ENCODE data around the gene ST6GALNAC6.
"Not testable (repeated sequence)": the region's sequence is repeated elsewhere in the genome, so short reads cannot be mapped to it uniquely, and the experiment has no call there.

The ST6GALNAC6 gene

DNA sequence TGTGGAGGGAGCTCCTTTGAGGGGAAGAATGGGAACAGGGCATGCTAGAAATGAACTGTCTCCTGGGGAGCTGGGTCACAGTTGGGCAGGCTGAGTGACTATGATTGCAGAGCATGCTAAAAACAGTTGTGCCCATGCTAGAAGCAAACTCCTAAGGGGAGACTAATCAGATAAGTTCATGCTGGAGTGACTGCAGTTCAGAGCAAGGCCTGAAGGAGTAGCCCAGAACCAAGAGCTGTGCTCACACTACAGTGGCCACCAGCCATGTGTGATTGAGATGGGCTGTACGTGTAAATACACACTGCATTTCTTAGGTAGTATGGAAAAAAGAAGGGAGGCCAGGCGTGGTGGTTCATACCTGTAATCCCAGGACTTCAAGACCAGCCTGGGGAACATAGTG, 11.6 kb downstream of the ST6GALNAC6 start:
- no peak for DNase-seq

DNA sequence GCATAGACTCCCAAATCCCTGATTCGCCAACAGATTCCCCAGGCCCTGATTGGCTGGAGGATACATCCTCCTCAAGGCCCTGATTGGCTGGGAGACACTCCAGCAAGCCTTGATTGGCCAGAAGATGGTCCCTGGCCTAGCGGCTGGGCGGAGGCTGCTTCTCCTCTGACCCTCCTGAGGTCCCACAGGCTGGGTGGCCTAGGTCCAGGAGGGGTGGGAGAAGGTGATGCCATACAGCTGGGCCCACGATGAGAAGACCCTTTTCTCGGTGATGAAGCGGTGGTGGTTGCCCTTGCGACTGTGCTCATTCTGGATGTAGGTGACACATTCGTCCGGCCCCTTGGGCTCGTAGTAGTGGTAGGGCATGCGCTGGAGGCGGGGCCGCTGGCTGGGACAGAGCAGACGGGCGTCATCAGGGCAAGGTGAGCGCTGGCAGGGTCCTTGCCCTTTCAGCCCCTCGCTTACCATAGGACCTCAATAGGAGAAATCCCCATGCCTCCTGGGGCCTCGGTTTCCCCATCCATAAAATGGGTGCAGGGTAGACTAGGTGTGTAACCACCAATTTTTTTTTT, 12.9 kb downstream of the ST6GALNAC6 start:
- no peak for DNase-seq

DNA sequence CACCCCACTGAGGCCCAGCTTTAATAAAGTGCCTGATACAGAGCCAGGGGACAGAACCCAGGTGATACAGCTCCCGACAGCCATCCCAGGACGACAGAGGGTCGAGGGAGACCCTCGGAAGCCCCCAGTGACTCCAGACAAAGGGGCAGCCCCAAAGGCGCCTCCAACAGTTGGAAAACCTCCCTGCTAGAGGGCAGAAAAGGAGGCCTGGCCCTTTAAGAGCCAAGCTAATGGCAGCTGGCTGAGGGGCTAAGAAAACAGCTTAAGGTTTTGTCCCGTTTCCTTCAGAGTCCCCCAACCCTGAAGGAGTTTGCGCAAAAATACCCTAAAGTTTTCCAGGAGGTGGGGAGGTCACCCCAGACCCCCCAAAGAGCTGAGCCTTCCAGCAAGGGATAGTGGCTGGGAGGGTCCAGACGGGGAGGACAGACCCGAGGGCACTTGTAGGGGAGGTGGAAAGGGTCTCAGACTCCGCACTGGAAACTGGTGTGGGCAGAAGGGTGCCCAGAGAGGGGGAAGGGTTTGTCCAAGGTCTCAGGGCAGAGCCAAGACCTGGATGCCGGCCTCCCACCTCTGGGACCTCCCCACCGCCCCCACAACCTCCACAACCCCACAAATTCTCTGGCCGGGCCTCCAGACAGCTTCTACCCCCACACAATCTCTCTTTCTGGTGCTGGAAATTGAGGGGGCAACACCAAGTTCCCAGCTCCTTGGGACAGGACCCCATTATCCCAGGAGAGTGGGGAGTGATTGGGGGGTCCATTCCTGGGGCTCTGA, 13.7 kb downstream of the ST6GALNAC6 start:
- no peak for DNase-seq

DNA sequence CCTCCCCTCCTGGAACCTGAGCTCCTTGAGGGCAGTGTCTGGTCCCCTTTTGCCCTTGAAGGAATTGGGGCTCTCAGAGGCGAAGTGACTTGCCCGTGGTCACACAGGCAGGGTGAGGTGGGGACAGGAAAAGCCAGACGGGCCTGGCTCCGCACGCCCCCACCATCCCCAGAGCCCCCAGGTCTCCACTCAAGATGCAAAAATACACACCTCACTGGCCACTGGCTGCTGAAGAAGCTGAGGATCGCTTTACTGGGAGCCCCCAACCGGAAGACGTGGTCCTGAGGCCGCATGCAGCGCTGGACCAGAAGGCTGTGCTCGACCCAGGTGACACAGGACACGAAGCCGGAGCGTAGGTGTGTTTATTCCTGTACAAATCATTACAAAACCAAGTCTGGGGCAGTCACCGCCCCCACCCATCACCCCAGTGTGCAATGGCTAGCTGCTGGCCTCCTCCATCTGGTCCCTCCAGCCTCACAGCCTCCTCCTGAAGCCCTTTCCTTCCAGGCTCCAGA, 14.4 kb downstream of the ST6GALNAC6 start:
- no peak for DNase-seq

DNA sequence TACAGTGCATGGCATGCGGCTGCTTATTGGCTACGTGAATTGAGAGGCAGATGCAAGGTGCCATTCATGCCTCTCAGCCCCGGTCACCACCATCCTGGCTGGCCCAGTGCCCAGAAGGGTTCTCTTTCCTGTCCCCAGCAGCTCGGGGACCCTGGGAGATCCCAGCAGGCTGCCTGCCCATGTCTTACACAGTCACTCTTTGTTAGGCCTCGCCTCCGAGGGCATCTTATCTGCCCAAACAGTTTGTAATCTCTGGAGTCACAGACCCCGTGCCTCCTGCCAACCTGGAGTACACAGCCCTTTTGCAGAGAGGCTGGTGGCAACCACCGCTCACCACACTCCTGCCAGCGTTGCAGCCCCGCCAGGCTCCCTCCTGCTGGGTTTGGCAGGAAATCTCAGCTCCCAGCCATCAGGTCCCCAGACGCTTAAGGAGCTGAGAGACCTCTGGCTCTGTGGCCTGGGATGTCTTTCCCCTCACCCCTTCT, 14.9 kb downstream of the ST6GALNAC6 start:
- peak; percentile 89 for DNase-seq

DNA sequence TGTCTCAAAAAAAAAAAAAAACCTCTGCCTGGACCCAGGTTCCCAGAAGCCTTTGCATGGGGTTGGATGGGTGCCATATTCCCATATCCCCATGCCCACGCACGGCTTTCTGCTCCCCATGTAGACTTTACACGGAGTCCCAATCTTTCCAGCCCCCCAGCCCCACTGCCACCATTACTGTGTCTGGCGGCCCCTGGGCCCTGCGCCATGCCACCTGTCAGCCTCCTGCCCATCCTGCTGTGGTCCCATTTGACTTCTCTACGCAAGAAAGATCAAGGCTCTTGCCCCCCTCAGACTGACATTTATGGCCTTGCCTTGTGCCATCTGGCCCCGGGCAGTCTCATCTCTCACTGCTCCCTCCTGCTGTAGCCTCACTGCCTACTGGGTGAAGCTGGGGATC, 15.4 kb downstream of the ST6GALNAC6 start:
- DNase-seq, result no peak

DNA sequence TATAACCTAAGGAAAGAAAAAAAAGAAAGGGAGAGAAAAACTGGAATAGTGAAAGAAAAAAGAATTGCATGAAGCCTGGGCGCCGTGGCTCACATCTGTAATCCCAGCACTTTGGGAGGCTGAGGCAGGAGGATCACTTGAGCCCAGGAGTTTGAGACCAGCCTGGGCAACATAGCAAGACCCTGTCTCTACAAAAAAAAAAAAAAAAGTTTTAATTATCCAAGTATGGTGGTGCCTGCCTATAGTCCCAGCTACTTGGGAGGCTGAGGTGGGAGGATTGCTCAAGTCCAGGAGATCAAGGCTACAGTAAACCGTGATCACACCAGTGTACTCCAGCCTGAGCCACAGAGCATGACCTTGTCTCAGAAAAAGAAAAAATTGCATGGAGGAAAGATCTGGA, 17.7 kb downstream of the ST6GALNAC6 start:
- not testable (repeated sequence) for DNase-seq

DNA sequence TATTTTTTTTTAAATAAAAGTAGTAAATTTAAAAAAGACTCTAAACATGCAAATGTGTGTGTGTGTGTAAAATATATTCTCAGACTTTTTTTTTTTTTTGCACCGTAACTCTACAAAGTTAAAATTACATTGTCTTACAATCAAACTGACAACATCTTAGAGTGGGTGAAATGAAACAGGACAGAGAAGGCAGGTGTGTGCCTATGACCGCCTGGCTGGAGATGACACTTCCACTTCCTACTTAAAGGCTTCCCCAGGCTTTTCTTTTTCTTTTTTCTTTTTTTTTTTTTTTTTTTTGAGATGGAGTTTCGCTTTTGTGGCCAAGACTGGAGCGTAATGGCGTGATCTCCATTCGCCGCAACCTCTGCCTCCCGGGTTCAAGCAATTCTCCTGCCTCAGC, 19.3 kb downstream of the ST6GALNAC6 start:
- DNase-seq, result no peak

DNA sequence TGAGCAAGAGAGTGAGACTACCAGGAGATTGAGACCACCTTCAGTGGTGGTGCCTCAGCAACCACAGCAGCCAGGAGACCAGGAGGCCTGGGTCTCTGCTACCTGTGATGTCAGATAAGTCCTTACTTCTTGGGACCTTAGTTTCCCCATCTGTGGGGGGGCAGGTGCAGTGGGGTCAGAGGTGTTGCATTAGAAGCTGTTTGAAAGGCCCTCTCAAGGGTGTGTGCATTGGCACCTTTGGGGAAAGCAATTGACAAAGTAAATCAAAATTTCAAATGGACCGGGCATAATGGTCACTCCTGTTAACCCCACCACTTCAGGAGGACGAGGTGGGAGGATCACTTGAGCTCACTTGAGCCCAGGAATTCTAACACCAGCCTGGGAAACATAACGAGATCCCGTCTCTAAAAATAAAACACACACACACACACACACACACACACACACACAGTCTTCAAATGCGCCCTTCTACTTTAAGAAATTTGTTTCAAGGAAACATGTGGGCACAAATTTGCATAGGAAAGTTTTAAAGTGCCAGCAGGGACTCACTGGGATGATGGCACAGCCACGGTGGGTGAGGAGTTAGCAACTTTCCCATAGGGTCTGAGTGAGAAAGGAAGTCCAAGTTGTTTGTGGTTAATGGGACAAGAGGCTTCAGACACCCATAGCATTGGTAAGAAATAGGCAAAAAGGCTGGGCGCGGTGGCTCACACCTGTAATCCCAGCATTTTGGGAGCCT, 20.6 kb downstream of the ST6GALNAC6 start:
- DNase-seq, result no peak

DNA sequence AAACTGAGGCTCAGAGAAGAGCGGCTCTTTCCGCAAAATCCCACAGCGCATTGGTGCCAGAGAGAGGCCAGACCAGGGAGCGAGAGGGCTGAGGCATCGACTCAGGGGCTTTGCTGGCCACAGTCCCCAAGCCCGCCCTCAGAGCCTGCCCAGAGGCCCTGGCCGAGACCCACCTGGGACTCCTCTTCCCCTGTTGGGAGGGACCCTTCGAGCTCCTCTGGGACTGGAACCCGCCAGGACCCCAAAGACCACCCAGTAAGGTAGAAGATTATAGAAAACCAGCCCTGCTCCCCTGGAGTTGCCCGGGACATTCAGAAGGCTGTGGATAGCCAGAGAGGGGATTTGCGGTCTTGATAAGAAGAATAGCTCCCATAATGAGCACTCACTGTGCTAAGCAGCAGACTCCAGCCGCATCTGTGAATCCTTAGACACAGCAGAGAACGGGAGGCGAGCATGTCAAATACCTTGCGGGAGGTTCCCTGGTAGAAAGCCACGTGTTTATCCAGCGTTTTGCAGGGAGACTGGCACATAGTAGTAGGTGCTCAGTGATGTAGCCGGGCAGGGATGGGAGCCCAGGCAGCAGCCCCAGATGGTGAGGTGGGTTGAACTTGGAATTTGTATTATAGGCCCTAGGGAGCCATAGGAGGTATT, 21.3 kb downstream of the ST6GALNAC6 start:
- DNase-seq, result no peak

DNA sequence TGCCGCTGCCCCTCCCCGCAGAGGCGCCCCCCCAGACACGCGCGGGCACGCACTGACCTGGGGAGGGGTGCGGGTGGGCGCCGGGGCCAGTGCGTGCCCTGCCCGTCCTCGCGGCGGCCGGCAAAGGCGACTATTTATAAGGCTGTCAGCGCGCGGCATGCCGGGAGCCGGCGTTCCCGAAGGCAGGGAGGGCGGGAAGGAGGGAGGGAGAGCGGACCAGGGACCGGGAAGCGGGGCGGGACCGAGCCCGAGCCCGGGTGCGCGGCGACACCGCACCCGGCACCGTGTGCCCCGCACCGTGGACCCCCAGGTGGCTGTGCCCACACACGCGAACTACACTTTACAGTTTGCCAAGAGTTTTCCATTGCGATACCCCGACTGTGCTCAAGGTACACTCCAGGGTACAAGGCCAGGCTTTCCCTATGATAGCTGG, 21.8 kb downstream of the ST6GALNAC6 start, which contains the start of gene AK1:
Gene AK1, minus strand, starts transcription at position 110 of the 433 bp plus-strand sequence. CDS start 3,058 bp downstream, outside the sequence.
- DNase-seq, result peak; percentile 38

DNA sequence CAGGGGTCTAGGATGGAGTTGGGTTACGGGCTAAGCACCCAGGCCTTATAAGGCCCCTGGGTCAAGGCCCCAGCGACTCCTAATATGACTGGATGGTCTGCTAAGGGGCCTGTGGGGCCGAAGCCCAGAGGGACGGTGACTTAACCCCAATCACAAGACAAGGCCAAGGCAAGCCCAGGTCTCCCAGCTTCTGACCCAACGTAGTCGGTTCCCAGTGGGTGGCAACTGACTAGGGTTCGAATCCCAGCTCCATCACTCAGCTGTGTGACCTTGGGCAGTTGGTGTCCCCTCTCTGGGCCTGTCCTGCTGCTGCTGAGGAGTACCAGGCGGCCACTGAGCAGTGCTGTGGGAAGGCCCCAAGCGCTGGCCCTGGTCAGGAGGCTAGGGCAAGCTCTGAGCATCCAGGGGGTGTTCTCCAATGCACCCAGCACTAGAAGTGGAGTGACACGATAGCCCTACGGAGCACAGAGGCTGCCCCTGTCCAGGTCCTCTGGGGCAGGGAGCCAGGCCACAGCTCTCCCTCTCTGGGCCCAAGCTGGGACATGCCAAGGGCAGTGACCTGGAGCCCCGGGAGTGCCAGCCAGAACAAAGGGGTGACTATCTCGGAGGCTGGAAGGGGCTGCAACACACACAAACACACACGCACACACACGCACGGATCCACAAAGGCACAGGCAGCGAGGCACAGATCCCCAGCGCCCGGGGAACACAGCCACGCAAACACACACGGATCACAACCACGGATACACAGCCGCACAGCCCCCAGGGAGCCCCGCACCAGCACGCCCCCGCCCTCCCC, 22.4 kb downstream of the ST6GALNAC6 start:
- DNase-seq, result peak; percentile 35

DNA sequence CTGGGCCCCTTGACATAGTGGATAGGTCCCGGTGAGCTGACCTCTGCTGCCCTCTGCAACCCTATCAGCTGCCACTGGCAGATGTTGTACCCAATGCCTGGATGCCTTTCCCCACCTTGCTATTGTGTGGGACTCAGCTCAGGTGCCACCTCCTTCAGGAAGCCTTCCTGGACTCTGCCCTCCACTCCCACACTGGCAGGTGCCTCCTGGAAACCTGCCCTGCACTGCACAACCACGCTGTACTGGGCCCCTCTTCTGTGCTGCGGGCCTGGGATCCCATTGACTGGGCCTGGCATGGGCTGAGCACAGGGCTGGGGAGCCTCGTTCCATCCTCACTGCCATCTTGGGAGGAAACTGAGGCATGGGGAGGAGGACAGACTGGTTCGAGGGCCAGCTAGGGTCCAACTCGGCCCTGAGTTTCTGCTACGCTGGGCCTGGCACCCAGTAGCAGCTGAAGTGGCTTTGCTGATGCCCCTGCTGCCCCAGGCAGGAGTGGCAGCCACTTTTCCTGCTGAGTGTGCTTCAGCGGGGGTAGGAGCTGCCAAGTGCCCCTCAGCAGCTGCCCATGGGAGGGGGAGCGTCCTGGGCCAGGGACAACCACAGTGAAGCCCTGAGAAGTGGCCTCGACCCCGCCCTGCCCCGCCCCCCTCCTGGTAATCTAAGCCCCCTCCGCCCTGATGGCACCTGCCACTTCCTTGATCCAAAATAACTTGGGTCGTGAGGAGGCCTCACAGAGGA, 23.2 kb downstream of the ST6GALNAC6 start:
- peak; percentile 65 for DNase-seq

DNA sequence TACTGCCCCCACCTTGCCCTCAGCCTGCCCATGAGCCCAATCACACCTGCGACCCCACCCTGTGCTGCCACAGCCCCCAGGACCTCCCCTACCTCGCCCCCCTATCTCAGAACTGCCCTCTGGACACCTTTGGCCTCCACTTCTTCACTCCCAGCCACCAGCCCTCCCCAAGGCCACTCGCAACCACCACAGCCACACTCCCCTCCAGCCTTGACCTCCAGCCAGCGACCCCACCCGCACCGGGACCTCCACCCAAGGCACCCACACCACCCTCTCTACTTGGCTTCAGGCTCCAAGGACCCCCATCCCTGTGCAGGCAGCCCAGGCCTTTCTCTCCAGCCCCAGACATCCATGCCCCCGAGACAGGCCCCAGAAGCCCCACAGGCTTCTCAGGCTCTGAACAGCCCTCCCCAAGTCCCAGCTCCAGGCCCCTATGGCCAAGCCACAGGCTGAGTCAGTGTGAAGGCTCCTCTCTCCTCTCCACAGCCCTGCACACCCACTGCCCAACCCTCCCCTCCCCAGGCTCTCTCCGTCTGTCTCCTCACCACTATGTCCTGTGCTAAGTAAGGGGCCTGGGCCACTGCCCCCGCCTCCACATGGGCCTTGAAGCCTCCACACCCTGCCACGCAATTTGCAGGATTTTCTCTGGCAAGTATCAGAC, 24.0 kb downstream of the ST6GALNAC6 start:
- no peak for DNase-seq

DNA sequence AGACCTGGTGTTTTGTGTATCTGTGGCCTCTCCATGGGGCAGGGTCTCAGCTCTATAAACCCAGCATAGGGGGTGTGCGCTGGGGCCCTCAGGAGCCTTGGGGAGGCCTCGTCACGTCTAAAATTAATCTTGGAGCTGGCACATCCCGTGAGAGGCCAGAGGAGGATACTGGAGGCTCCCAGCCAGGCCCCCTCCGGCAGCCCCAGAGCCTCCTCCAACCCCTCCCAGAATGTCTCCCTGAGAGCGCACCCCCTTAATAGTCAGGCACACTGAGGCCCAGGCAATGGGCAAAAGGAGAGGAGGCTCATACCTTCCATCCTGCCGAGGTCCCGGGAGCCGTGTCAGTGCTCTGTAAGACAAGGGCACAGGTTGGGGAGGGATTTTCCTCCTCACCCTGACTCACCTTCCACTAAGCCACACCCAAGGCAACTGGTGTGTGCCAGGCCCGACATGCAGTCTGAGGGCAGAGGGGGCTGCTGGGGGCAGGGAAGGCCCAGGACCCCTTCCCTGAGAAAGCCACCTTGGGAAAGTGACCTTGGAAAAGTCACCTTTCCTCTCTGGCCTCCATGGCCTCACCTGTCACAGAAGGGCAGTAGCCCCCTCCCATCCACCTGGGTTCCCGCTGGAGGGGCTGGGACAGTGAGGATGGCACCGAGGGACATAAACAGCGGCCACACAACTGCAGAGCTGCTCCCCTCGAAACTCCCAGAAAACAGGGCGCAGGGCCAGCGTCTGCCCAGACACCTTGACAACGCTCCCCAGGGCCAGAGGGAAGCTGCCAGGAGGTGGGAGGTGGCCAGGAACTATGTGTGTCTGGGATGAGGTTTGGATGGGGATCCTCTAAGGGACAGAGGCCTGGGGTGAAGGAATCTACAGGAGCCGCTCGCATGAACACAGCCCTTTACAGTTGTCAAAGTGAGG, 24.8 kb downstream of the ST6GALNAC6 start:
- DNase-seq, result no peak

DNA sequence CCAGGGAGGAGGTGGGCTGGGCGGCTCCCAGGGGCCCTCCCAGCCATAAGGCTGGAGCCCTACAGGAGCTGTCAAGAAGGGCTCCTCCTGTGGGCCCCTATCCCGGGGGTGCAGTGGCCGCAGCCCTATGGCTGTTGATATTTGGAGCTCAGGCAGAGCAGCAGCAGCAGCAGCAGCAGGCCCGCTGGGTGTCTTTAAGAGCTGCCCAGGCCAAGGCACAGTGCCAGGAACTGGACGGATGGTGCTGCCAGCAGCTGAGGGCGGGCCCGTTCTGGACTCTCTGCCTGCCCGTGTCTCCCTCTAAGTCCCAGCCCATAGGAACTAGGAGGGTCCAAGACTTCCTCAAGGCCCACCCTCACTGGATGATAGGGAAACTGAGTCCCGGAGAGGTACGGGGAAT, 25.5 kb downstream of the ST6GALNAC6 start:
- no peak for DNase-seq

DNA sequence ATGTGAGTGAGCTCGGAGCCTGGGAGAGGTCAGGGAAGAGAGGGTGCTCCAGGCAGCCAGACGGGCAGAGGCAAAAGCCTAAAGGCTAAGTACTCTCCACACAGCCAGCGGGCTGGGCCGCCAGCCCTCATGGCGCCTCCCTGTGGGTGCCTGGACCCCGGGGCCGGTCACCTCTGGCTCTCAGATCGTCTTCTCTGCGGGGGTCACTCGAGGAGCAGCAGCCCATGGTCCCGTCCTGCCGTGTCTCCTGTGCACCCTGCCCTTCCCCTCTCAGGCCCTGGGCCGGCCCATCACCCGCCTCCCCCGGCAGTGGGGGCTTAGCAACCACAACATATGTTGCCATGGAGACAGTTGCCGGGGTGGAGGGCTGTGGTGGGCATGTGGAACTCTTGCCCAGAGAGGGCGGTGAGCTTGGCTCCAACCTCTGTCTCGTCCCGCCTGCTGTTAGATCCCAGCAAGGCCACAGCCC, 26.1 kb downstream of the ST6GALNAC6 start:
- DNase-seq, result no peak

DNA sequence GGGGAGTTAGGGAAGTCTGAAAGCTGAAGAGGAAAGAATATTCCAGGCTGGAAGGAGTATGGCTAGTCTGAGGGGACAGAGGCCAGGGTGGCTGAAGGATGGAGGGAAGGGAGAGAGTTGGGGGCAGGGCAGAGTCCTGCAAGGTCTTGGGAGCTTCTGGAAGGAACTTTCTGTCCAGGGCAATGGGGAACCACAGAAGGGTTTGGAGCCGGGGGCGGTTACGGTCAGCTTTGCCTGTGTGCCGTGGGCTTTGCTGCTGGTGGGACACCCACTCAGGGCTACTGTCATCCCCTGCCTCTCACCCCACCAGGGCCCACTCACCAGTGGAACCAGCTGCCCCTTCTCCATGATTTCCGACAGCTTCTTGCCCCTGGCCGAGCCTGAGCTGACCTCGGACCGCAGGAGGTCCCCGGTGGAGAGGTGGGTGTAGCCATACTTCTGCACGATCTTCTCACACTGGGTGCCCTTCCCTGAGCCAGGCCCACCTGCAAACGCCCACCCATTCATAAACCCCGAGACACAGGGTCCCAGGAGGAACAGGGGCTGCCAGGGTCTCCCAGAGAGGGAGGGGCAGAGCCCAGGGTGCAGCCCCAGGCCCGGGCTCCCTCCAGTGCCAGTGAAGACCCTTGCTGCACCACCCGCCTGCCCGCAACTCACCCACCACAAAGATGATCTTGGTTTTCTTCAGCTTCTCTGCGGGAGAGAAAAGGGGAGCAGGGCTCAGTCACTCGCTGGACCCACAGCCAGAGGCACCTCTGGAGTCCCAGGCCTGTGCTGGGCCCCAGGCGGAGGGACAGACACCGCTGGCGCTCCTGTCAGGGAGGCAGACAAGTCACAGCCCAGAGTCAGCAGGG, 26.8 kb downstream of the ST6GALNAC6 start:
- no peak for DNase-seq

Measured in DMS79 (cell line).